Measurements from ENCODE around the gene BAHD1. TPM values are rescaled to one million over a fixed set of nuclear protein-coding genes. Genes with fewer than 3 reads are reported as not detected.
"Not testable (repeated sequence)": the region's sequence is repeated elsewhere in the genome, so short reads cannot be mapped to it uniquely, and the experiment has no call there.

BAHD1 gene
- total and polyA plus RNA-seq, 2 donors (not counting 1 experiment from before 2014, with no cell fraction given) = 15.0 to 34.7 TPM

- Histone ChIP-seq H3K27me3 (replicated peaks in 1 of 4; ENCODE audit: control extremely low read depth in 1 of 4, control insufficient read depth in 3 of 4, insufficient read depth in 4 of 4, low read length in 3 of 4) (no peaks in the 10 kb centered on the region), H3K36me3 (replicated peaks in 1 of 2; ENCODE audit: control extremely low read depth in 1 of 2, control insufficient read depth in 1 of 2, extremely low read depth in 1 of 2, insufficient read depth in 2 of 2, low read length in 1 of 2) (no peaks in the 10 kb centered on the region), H3K9ac (ENCODE audit: low read length) (no peak overlapping the region), H3K27ac (ENCODE audit: low read length in 2 of 2) (peak overlapping the region in 1 of 2 donors; percentile 31), H3K4me2 (replicated peaks; ENCODE audit: low read depth, low read length, poor library complexity, severe bottlenecking) (peak overlapping the region; percentile 28), H4K20me1 (ENCODE audit: control insufficient read depth, insufficient read depth, low read length, poor library complexity, severe bottlenecking) (peaks cover 90% of the 10 kb centered on the region), H3K4me1 (ENCODE audit: control insufficient read depth in 2 of 2, insufficient read depth in 2 of 2, low read length in 2 of 2) (peaks cover 31 to 39% of the 10 kb centered on the region in 2 donors), H3K4me3 (ENCODE audit: control extremely low read depth in 1 of 5, extremely low read depth in 1 of 5, insufficient read depth in 1 of 5, low read depth in 2 of 5, low read length in 4 of 5) (no peak overlapping the region), H2AFZ (ENCODE audit: insufficient read depth, low read depth, low read length, poor library complexity, severe bottlenecking) (no peak overlapping the region), H3K79me2 (ENCODE audit: control insufficient read depth, insufficient read depth, low read length) (peaks cover 95% of the 10 kb centered on the region), H3K9me3 (ENCODE audit: control extremely low read depth in 1 of 3, control insufficient read depth in 2 of 3, insufficient read depth in 1 of 3, low read length in 2 of 3) (no peaks in the 10 kb centered on the region)
- TF ChIP-seq CTCF (IDR thresholded peaks at IDR 0.05) = no peak
- TF ChIP-seq EZH2 (IDR thresholded peaks at IDR 0.05; ENCODE audit: borderline replicate concordance, insufficient read depth, low read depth, low read length, poor library complexity, severe bottlenecking) = no peak
- Mint-ChIP-seq H3K27me3 (no peaks in the 10 kb centered on the region), H3K4me3 (peak overlapping the region; percentile 8), H3K4me1 (peaks cover 63% of the 10 kb centered on the region), H3K9me3 (ENCODE audit: insufficient read depth) (no peaks in the 10 kb centered on the region), H3K27ac (peak overlapping the region; percentile 53)
- intact Hi-C loops (cut with micrococcal nuclease) = no loop called here
- WGBS (ENCODE audit: insufficient coverage) = 35% methylated on average over 6 of the region's 11 CpGs
- ChIA-PET POLR2A (no interaction called here), CTCF (interaction anchor here (2.0 to 2.1 kb wide), 2 partner anchors 17 to 30 kb away, joined by 5 to 6 read pairs; no protein-coding TSS in a partner anchor)
- DNase-seq = no peak
- ATAC-seq (ENCODE audit: low read depth) = peak; percentile 57
Measured at GRCh38 chr15:40452296-40453090, 11.7 kb downstream of the BAHD1 start.

GRCh38 chr15:40453941-40454340 is 13.2 kb downstream of the BAHD1 start:
- H3K27me3 ChIP-seq (replicated peaks in 1 of 4; ENCODE audit: control extremely low read depth in 1 of 4, control insufficient read depth in 3 of 4, insufficient read depth in 4 of 4, low read length in 3 of 4); H3K4me3 ChIP-seq (ENCODE audit: control extremely low read depth in 1 of 5, extremely low read depth in 1 of 5, insufficient read depth in 1 of 5, low read depth in 2 of 5, low read length in 4 of 5); H2AFZ ChIP-seq (ENCODE audit: insufficient read depth, low read depth, low read length, poor library complexity, severe bottlenecking); intact Hi-C loops (cut with micrococcal nuclease); H3K27ac Mint-ChIP-seq; POLR2A ChIA-PET; H3K9me3 Mint-ChIP-seq (ENCODE audit: insufficient read depth); H3K27me3 Mint-ChIP-seq; H3K36me3 ChIP-seq (replicated peaks in 1 of 2; ENCODE audit: control extremely low read depth in 1 of 2, control insufficient read depth in 1 of 2, extremely low read depth in 1 of 2, insufficient read depth in 2 of 2, low read length in 1 of 2); DNase-seq; H3K9ac ChIP-seq (ENCODE audit: low read length); H3K9me3 ChIP-seq (ENCODE audit: control extremely low read depth in 1 of 3, control insufficient read depth in 2 of 3, insufficient read depth in 1 of 3, low read length in 2 of 3); H3K27ac ChIP-seq (ENCODE audit: low read length in 2 of 2): not testable (repeated sequence)
- H4K20me1 ChIP-seq (ENCODE audit: control insufficient read depth, insufficient read depth, low read length, poor library complexity, severe bottlenecking) = peaks cover 96% of the 10 kb centered on the region
- peak overlapping the region; percentile 36 for H3K4me2 ChIP-seq (replicated peaks; ENCODE audit: low read depth, low read length, poor library complexity, severe bottlenecking)
- CTCF ChIA-PET = interaction anchor here (1.4 kb wide), 1 partner anchor 9 kb away, joined by 4 read pairs; no protein-coding TSS in a partner anchor
- ATAC-seq (ENCODE audit: low read depth) = peak; percentile 40
- Mint-ChIP-seq H3K4me3 (peak overlapping the region; percentile 32), H3K4me1 (peaks cover 61% of the 10 kb centered on the region)
- peaks cover 31 to 39% of the 10 kb centered on the region in 2 donors for H3K4me1 ChIP-seq (ENCODE audit: control insufficient read depth in 2 of 2, insufficient read depth in 2 of 2, low read length in 2 of 2)
- WGBS (ENCODE audit: insufficient coverage) = 0% methylated on average over 1 of the region's 3 CpGs
- peaks cover 97% of the 10 kb centered on the region for H3K79me2 ChIP-seq (ENCODE audit: control insufficient read depth, insufficient read depth, low read length)

All from B cell (primary cell).